Measurements from ENCODE around the gene IGFLR1.

Gene IGFLR1

DNA sequence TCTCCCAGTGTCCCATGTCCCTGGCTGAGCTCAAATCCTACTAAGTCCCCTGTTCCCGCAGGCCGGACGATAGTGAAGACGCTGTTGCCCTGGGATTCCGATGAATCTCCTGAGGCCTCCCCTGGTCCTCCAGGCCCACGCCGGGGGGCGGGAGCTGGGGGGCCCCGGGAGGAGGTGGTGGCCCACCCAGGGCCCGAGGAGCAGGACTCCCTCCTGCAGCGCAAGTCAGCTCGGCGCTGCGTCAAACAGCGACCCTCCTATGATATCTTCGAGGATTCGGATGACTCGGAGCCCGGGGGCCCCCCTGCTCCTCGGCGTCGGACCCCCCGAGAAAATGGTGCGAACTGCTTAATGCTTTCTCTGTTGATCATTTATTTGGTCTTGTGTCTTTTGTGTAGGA lies 18.6 kb downstream of the IGFLR1 start:
- no peak for DNase-seq

GRCh38 chr19:35722897-35723296 lies 19.4 kb downstream of the IGFLR1 start:
- DNase-seq: no peak

DNA sequence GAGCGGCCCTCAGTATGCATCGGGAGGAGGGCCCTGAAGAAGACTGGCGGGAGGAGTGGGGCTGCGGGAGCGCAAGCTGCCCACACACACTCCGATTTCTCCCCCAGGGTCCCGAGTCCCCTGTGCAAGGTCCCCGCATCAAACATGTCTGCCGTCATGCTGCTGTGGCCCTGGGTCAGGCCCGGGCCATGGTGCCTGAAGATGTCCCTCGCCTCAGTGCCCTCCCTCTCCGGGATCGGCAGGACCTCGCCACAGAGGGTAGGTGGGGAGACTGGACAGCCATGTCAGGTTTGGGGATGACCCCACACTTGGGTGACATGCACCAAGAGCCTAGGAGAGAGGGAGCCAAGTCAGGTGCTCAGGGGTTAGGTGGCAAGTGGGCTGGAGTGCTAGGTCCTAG lies 19.8 kb downstream of the IGFLR1 start:
- DNase-seq: no peak

- no peak for DNase-seq
Measured at GRCh38 chr19:35721374-35721773, 20.9 kb downstream of the IGFLR1 start.

DNA sequence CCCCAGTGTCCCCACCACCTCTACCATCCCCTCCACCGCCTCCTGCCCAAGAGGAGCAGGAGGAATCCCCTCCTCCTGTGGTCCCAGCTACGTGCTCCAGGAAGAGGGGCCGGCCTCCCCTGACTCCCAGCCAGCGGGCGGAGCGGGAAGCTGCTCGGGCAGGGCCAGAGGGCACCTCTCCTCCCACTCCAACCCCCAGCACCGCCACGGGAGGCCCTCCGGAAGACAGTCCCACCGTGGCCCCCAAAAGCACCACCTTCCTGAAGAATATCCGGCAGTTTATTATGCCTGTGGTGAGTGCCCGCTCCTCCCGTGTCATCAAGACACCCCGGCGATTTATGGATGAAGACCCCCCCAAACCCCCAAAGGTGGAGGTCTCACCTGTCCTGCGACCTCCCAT lies 21.6 kb downstream of the IGFLR1 start:
- DNase-seq: no peak

- DNase-seq: no peak
Measured at GRCh38 chr19:35720163-35720524, 22.1 kb downstream of the IGFLR1 start.

DNA sequence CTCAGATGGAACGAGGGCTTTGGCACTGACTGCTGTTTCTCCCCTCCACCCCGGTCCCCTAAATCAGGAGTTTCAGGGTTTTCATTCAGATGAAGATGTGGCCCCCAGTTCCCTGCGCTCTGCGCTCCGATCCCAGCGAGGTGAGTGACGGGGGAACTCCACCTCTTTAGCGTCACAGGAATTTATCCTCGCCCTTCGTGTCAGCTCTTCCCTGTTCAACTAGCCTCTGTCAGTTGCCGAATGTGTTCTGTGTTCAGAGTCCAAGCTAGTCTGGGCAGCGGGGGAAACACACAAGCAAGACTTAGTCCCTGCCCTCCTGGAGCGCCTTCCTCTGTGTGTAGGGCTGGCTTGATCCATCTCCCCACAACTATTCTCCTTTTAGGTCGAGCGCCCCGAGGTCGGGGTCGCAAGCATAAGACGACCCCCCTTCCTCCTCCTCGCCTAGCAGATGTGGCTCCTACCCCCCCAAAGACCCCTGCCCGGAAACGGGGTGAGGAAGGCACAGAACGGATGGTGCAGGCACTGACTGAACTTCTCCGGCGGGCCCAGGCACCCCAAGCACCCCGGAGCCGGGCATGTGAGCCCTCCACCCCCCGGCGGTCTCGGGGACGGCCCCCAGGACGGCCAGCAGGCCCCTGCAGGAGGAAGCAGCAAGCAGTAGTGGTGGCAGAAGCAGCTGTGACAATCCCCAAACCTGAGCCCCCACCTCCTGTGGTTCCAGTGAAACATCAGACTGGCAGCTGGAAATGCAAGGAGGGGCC lies 22.7 kb downstream of the IGFLR1 start:
- DNase-seq: no peak

- no peak for DNase-seq
Measured at GRCh38 chr19:35718345-35719041, 23.8 kb downstream of the IGFLR1 start.

- peak; percentile 98 for DNase-seq
Measured at GRCh38 chr19:35717665-35718344, 24.4 kb downstream of the IGFLR1 start, which contains the start of gene KMT2B. Gene KMT2B (plus strand): TSS chr19:35718003. CDS start chr19:35718019, 16 bp downstream.

DNA sequence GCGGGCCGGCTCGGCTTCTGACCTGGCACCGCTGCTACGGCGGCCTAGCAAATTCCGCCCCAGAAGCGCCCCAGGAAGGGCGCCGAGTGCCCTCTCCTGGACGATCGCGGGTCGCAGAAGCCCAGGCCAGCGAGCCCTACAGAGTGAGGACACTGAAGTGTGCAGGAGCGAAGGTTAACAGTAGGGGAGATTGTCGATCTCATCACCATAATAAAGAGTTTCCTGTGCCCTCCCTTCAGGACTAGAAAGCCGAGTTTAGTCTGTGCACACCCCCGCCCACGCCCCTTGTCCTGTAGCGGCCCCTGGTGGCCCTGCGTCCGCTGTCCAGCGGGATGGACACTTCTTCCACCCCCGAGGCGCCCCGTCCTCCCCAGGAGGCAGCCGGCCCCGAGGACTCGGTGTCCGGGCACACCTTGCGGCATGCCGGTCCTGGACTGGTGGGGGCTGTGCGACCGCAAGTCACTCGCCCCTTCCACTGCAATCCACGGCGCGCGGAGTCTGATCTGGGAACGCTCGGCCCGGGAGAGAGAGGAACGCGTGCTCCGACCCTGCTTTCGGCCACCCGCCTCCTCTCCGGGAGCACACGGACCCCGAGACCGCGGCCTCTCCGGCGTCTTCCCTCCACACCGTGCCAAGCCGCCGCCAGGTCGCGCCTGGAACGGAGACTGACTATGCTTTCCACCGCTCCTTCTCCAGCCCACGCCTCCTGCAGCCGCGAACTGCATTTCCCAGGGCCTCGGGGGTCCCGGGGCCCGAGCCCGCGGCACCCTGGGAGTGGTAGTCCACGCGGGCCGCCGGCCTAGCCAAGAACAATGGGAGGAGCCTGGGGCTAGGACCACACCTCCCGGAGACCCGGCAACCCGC lies 25.2 kb downstream of the IGFLR1 start:
- DNase-seq: peak; percentile 85

- no peak for DNase-seq
Measured at GRCh38 chr19:35715981-35716800, 26.1 kb downstream of the IGFLR1 start.

GRCh38 chr19:35715355-35715809 lies 26.9 kb downstream of the IGFLR1 start:
- no peak for DNase-seq

- DNase-seq: no peak
Measured at GRCh38 chr19:35714601-35715354, 27.5 kb downstream of the IGFLR1 start.

DNA sequence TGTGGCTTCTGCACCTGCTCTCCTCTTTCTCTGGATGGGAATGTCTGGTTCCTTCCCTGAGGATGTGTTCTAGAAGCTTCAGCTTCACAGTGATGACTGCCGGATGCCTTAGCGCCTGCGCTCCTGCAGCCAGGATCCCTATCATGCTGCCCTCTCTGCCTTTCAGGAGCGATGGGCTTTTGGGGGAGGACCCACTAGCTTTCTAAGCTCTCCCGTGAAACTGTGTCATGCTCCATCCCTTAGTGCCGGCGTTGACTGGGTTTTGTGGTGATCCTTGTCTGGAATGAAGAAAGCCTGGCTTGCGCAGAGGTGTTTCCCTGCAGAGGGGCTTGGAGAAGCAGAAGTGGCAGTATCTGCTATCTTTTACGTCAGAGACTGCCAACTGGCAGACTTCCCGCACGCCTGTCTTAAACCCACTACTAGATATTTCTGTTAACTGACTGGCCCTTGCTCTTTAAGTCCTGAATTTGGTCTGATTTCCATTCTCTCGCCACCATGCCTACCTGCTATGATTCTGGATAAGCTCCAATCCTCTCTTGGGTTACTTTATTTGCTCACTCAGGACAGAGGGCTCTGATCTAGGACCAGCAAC lies 28.3 kb downstream of the IGFLR1 start:
- DNase-seq: no peak

DNA sequence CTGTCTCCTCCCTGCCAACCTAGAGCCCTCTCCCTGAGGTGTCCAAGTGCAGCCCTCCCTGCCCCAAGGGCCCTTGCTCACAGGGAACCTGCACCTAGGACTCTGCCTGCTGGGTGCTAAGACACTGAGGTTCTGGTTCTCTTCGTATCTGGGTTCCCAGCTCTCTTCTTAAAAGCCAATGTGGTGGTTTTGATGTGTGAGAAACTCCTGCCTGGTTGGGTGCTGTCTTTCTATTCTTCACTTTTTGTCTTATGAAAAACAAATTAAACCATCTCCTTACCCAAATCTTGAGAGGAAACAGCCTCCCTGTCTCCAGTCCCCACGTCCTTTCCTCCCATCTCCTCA lies 28.8 kb downstream of the IGFLR1 start:
- DNase-seq: no peak

DNA sequence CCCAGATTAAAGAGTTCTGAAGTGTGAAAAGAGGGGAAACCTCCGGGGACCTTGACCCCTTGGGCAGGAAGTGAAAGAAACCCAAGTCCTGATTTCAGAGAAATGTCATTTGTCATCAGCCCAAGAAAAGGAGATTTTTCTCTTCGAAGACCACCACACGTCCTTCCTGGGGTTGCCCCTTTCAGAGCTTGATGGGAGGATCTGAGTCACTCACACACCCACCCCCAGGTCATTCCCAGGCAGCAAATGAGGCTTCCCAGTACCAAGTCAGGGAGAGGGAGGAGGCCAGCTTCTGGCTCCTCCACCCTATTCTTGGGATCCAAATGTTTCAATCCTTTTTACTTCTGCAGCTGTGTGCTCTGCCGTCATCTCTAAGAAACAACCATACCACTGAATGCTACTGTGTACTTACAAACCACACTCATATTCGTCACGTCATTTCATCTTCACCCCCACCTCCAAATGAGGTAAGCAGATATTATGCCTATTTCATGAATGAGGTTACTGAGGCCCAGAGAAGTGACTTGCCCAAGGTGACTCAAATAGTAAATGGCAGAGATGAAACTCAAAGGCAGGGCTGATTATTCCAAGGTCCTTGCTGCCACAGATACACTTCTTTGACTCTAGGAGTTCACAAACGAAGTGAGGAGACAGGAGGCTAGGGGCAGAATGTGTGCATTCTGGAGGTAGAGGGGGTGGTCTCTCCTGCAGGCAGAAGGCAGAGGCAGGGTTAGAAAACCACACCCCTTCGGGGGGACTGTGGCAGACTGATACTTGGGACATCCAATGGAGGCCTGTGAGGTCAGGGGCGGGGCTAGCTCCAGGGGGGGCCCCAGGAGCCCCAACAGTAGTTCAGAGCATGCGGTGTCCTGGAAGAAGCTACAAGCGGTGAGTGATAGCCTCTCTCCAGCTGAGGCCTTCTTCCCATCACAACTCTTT lies 29.4 kb downstream of the IGFLR1 start:
- DNase-seq: no peak

GRCh38 chr19:35710784-35711723 lies 31.2 kb downstream of the IGFLR1 start:
- no peak for DNase-seq

- DNase-seq: no peak
Measured at GRCh38 chr19:35708391-35708790, 33.9 kb downstream of the IGFLR1 start.
